Activated CD8-positive, alpha-beta T cell treated with anti-CD3 and anti-CD28 coated beads for 36 hours (primary cell): ENCODE results near the gene PIEZO2. TPM values are rescaled to one million over a fixed set of nuclear protein-coding genes. Genes with fewer than 3 reads are reported as not detected.
"Not testable (repeated sequence)": the region's sequence is repeated elsewhere in the genome, so short reads cannot be mapped to it uniquely, and the experiment has no call there.

Experiments used
- ATAC-seq: fragments of 200-7000 bp; cut with Tn5 transposase; one replicate; pipeline ENCODE4 v1.10.0; 2021; ENCODE audit warnings: mild to moderate bottlenecking, moderate library complexity
- CTCF ChIA-PET: fragments of 350-600 bp; sonication (Branson Sonifier 250); formaldehyde crosslinking; loops from one replicate; lab custom pipeline; 2021; ENCODE audit warnings: antibody characterized with exemption; lab: Charles Lee
- POLR2A ChIA-PET: fragments of 350-600 bp; sonication (Branson Sonifier 250); formaldehyde crosslinking; loops from one replicate; lab custom pipeline; 2021; ENCODE audit warnings: antibody characterized with exemption; lab: Charles Lee
- DNase-seq: peaks from one replicate; pipeline ENCODE4 v3.0.0-alpha.2; 2020
- H3K27ac Mint-ChIP-seq: one replicate; pipeline ENCODE4 v1.8.0; 2021; ENCODE audit warnings: mild to moderate bottlenecking, mixed read lengths
- H3K27me3 Mint-ChIP-seq: one replicate; pipeline ENCODE4 v1.8.0; 2021; ENCODE audit warnings: mixed read lengths
- H3K36me3 Mint-ChIP-seq: one replicate; pipeline ENCODE4 v1.8.0; 2021; ENCODE audit warnings: low read depth, mixed read lengths
- H3K4me1 Mint-ChIP-seq: one replicate; pipeline ENCODE4 v1.8.0; 2021; ENCODE audit warnings: low read depth, mixed read lengths
- H3K4me3 Mint-ChIP-seq: one replicate; pipeline ENCODE4 v1.8.0; 2021; ENCODE audit warnings: mild to moderate bottlenecking, moderate library complexity, mixed read lengths
- H3K9me3 Mint-ChIP-seq: one replicate; pipeline ENCODE4 v1.8.0; 2021; ENCODE audit warnings: mixed read lengths
- CTCF ChIP-seq: fragments of 200-600 bp; IDR thresholded peaks from one replicate; pipeline ENCODE4 v1.8.0; 2022; ENCODE audit warnings: antibody characterized with exemption, mild to moderate bottlenecking
- intact Hi-C: fragments of 100-400 bp; cut with micrococcal nuclease; formaldehyde crosslinking; loops from one replicate; pipeline ENCODE4 v1.10.0; 2022
- total RNA-seq, 2 experiments: library from RNA; stranded (reverse); gene quantifications; one replicate each; pipeline ENCODE4 v1.2.3, GENCODE V29; 2021

Gene PIEZO2
- total RNA-seq, 2 experiments from 2014 or later, result not detected

- no peaks in the 10 kb centered on the region for H3K36me3 Mint-ChIP-seq
- peaks cover 16% of the 10 kb centered on the region for H3K9me3 Mint-ChIP-seq
- H3K4me1 Mint-ChIP-seq, result no peaks in the 10 kb centered on the region
- ATAC-seq (no peak), DNase-seq (no peak)
- no peak for TF ChIP-seq CTCF
- CTCF ChIA-PET, result no interaction called here
- peaks cover 3% of the 10 kb centered on the region for H3K27me3 Mint-ChIP-seq
- H3K27ac Mint-ChIP-seq, result no peak overlapping the region
- POLR2A ChIA-PET, result no interaction called here
- no peak overlapping the region for H3K4me3 Mint-ChIP-seq
- intact Hi-C loops, result no loop called here
Measured at GRCh38 chr18:10942998-10943397, 206.4 kb downstream of the PIEZO2 start.

GRCh38 chr18:10939822-10940221 lies 209.5 kb downstream of the PIEZO2 start:
- ChIA-PET CTCF (no interaction called here), POLR2A (no interaction called here)
- peaks cover 4% of the 10 kb centered on the region for H3K9me3 Mint-ChIP-seq

GRCh38 chr18:10937743-10938640 lies 211.4 kb downstream of the PIEZO2 start:
- H3K9me3 Mint-ChIP-seq, result no peaks in the 10 kb centered on the region
- ChIA-PET POLR2A (no interaction called here), CTCF (no interaction called here)
- no peak overlapping the region for H3K27ac Mint-ChIP-seq
- no peak overlapping the region for H3K4me3 Mint-ChIP-seq
- no peaks in the 10 kb centered on the region for H3K4me1 Mint-ChIP-seq
- H3K27me3 Mint-ChIP-seq, result peaks cover 3% of the 10 kb centered on the region
- H3K36me3 Mint-ChIP-seq, result no peaks in the 10 kb centered on the region
- no peak for ATAC-seq
- intact Hi-C loops, result no loop called here
- no peak for TF ChIP-seq CTCF
- no peak for DNase-seq

More at GRCh38 chr18:10939822-10940221, 209.5 kb downstream of the PIEZO2 start:
- ATAC-seq (no peak), DNase-seq (no peak)
- no peak for TF ChIP-seq CTCF
- H3K27me3 Mint-ChIP-seq, result peaks cover 3% of the 10 kb centered on the region
- intact Hi-C loops, result no loop called here
- no peaks in the 10 kb centered on the region for H3K4me1 Mint-ChIP-seq
- H3K4me3 Mint-ChIP-seq, result no peak overlapping the region
- H3K36me3 Mint-ChIP-seq, result no peaks in the 10 kb centered on the region
- no peak overlapping the region for H3K27ac Mint-ChIP-seq

GRCh38 chr18:10936176-10937053 lies 213.0 kb downstream of the PIEZO2 start:
- intact Hi-C loops, result no loop called here
- ATAC-seq (no peak), DNase-seq (no peak)
- POLR2A ChIA-PET, result no interaction called here
- Mint-ChIP-seq H3K4me3 (no peak overlapping the region), H3K27ac (no peak overlapping the region), H3K27me3 (no peaks in the 10 kb centered on the region), H3K9me3 (no peaks in the 10 kb centered on the region), H3K36me3 (no peaks in the 10 kb centered on the region), H3K4me1 (no peaks in the 10 kb centered on the region)
- no peak for TF ChIP-seq CTCF
- CTCF ChIA-PET, result no interaction called here

GRCh38 chr18:10935588-10935987 lies 213.8 kb downstream of the PIEZO2 start:
- no peaks in the 10 kb centered on the region for H3K9me3 Mint-ChIP-seq
- DNase-seq (no peak), ATAC-seq (no peak)
- H3K4me1 Mint-ChIP-seq, result no peaks in the 10 kb centered on the region
- no peaks in the 10 kb centered on the region for H3K36me3 Mint-ChIP-seq
- no peak overlapping the region for H3K27ac Mint-ChIP-seq
- TF ChIP-seq CTCF, result no peak
- CTCF ChIA-PET, result no interaction called here
- intact Hi-C loops, result no loop called here
- POLR2A ChIA-PET, result no interaction called here
- no peak overlapping the region for H3K4me3 Mint-ChIP-seq
- H3K27me3 Mint-ChIP-seq, result no peaks in the 10 kb centered on the region

- H3K36me3 Mint-ChIP-seq, H3K27me3 Mint-ChIP-seq, CTCF ChIA-PET, POLR2A ChIA-PET, ATAC-seq, H3K4me1 Mint-ChIP-seq, H3K27ac Mint-ChIP-seq, H3K4me3 Mint-ChIP-seq, DNase-seq, H3K9me3 Mint-ChIP-seq, intact Hi-C loops: not testable (repeated sequence)
Measured at GRCh38 chr18:10933648-10934047, 215.7 kb downstream of the PIEZO2 start.
